ENCODE results near the gene UCK1.

Gene UCK1

GRCh38 chr9:131487001-131487400, 44.1 kb downstream of the UCK1 start:
- Histone ChIP-seq H4K20me1 (ENCODE audit: insufficient read depth, low read length) (no peaks in the 10 kb centered on the region), H3K4me1 (ENCODE audit: insufficient read depth, low read length, severe bottlenecking) (no peaks in the 10 kb centered on the region), H3K9ac (ENCODE audit: low read length) (no peak overlapping the region), H3K4me2 (ENCODE audit: low read length) (no peak overlapping the region), H3K9me3 (ENCODE audit: low read length) (no peaks in the 10 kb centered on the region), H3K27me3 (ENCODE audit: insufficient read depth, low read length) (no peaks in the 10 kb centered on the region), H2AFZ (ENCODE audit: low read length) (no peak overlapping the region), H3K4me3 (ENCODE audit: low read depth, low read length, poor library complexity, severe bottlenecking) (no peak overlapping the region), H3F3A (ENCODE audit: insufficient read depth, low read length) (no peaks in the 10 kb centered on the region), H3K9me2 (ENCODE audit: low read depth, low read length) (no peaks in the 10 kb centered on the region), H3K79me2 (ENCODE audit: insufficient read depth, low read length) (no peaks in the 10 kb centered on the region), H3K36me3 (ENCODE audit: insufficient read depth, low read length) (peaks cover 100% of the 10 kb centered on the region), H3K27ac (ENCODE audit: low read depth, low read length, poor library complexity, severe bottlenecking) (no peak overlapping the region)
- TF ChIP-seq CTCF (IDR thresholded peaks at IDR 0.05; ENCODE audit: low read length) (no peak), EZH2 (IDR thresholded peaks at IDR 0.05; ENCODE audit: borderline replicate concordance, low read length) (no peak)

DNA sequence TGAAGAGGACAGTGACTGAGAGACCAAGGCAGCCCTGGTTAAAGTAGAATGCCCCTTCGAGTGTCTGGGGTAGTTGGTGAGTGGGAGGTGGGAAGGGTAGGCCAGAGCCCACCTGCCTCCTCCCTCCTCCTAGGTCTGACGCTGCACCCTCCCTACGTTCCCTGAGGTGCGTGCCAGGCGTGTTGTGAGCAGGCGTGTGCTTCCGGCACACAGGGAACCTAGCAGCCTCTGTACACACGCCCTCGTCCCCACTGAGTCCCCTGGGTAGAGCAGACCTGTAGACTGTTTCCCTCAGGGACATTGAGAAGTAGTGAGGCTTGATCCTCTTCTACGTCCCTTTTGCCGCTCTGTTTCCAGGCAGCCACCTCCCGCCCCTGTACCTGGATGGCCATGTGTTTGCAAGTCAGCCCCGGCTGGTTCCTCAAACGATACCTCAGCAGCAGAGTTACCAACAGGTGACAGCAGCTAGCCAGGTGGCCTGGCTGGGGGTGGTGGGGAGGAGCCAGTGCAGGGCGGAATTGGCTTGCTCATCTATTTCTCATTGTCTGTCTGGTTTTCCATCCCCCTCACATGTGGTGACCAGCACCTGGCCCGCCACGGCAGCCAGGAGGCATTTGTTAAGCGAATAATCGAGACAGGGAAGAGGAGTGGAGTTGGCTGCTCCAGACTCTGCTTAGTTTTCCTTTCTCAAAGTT, 45.2 kb downstream of the UCK1 start:
- no peak overlapping the region for H2AFZ ChIP-seq (ENCODE audit: low read length)
- H3K27ac ChIP-seq (ENCODE audit: low read depth, low read length, poor library complexity, severe bottlenecking) = no peak overlapping the region
- H3F3A ChIP-seq (ENCODE audit: insufficient read depth, low read length) = no peaks in the 10 kb centered on the region
- H3K9me3 ChIP-seq (ENCODE audit: low read length) = no peaks in the 10 kb centered on the region
- H4K20me1 ChIP-seq (ENCODE audit: insufficient read depth, low read length) = no peaks in the 10 kb centered on the region
- no peaks in the 10 kb centered on the region for H3K79me2 ChIP-seq (ENCODE audit: insufficient read depth, low read length)
- no peak for TF ChIP-seq CTCF (IDR thresholded peaks at IDR 0.05; ENCODE audit: low read length)
- no peak overlapping the region for H3K9ac ChIP-seq (ENCODE audit: low read length)
- H3K4me2 ChIP-seq (ENCODE audit: low read length) = no peak overlapping the region
- peaks cover 97% of the 10 kb centered on the region for H3K36me3 ChIP-seq (ENCODE audit: insufficient read depth, low read length)
- no peaks in the 10 kb centered on the region for H3K9me2 ChIP-seq (ENCODE audit: low read depth, low read length)
- no peaks in the 10 kb centered on the region for H3K27me3 ChIP-seq (ENCODE audit: insufficient read depth, low read length)
- H3K4me1 ChIP-seq (ENCODE audit: insufficient read depth, low read length, severe bottlenecking) = no peaks in the 10 kb centered on the region
- no peak overlapping the region for H3K4me3 ChIP-seq (ENCODE audit: low read depth, low read length, poor library complexity, severe bottlenecking)

DNA sequence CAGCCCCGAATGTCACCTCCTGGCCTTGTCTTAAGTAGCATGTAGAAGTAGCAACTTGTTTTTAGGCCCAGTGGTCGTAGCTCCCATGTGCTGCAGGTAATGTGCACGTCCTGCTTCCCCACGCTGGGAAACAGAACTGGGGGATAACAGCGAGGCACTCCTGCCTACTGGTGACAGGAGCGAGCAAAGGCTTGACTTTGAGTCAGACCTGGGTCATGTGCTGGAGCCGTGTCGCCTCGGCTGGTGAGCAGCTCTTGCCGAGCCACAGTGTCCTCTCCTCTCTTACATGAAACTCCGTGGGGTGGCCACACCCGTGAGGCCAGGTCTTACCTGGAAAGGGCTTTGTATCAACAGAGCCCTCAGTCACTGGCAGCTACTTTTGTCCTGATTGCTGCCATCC, 45.9 kb downstream of the UCK1 start:
- TF ChIP-seq EZH2 (IDR thresholded peaks at IDR 0.05; ENCODE audit: borderline replicate concordance, low read length) (no peak), CTCF (IDR thresholded peaks at IDR 0.05; ENCODE audit: low read length) (no peak)
- Histone ChIP-seq H3K27ac (ENCODE audit: low read depth, low read length, poor library complexity, severe bottlenecking) (no peak overlapping the region), H2AFZ (ENCODE audit: low read length) (no peak overlapping the region), H3K9me3 (ENCODE audit: low read length) (no peaks in the 10 kb centered on the region), H3K4me2 (ENCODE audit: low read length) (no peak overlapping the region), H3K79me2 (ENCODE audit: insufficient read depth, low read length) (no peaks in the 10 kb centered on the region), H3K27me3 (ENCODE audit: insufficient read depth, low read length) (no peaks in the 10 kb centered on the region), H3K9me2 (ENCODE audit: low read depth, low read length) (no peaks in the 10 kb centered on the region), H3K4me1 (ENCODE audit: insufficient read depth, low read length, severe bottlenecking) (no peaks in the 10 kb centered on the region), H3K36me3 (ENCODE audit: insufficient read depth, low read length) (peaks cover 96% of the 10 kb centered on the region), H3K4me3 (ENCODE audit: low read depth, low read length, poor library complexity, severe bottlenecking) (no peak overlapping the region), H4K20me1 (ENCODE audit: insufficient read depth, low read length) (no peaks in the 10 kb centered on the region), H3K9ac (ENCODE audit: low read length) (no peak overlapping the region), H3F3A (ENCODE audit: insufficient read depth, low read length) (no peaks in the 10 kb centered on the region)
